ENCODE data around the gene WFDC2.

WFDC2 gene

GRCh38 chr20:45469336-45470261 is at the start of gene WFDC2:
Gene WFDC2, plus strand, starts transcription at chr20:45469753. Its CDS starts 29 bp downstream, at chr20:45469782.
- DNase-seq: no peak

- DNase-seq: no peak
Measured at GRCh38 chr20:45420125-45420524, 49.4 kb upstream of the WFDC2 start.

- DNase-seq: no peak
Measured at GRCh38 chr20:45423700-45424099, 45.9 kb upstream of the WFDC2 start.

GRCh38 chr20:45425561-45425960 is 44.0 kb upstream of the WFDC2 start:
- no peak for DNase-seq

- no peak for DNase-seq
Measured at GRCh38 chr20:45426320-45427016, 43.1 kb upstream of the WFDC2 start.

GRCh38 chr20:45427236-45428149 is 42.1 kb upstream of the WFDC2 start:
- no peak for DNase-seq

- DNase-seq: no peak
Measured at GRCh38 chr20:45429618-45430017, 39.9 kb upstream of the WFDC2 start.

- DNase-seq: peak; percentile 27 to 46
Measured at GRCh38 chr20:45432294-45432693, 37.3 kb upstream of the WFDC2 start.

GRCh38 chr20:45433316-45433715 is 36.2 kb upstream of the WFDC2 start:
- no peak for DNase-seq

- no peak for DNase-seq
Measured at GRCh38 chr20:45433976-45434375, 35.6 kb upstream of the WFDC2 start.

- DNase-seq: peak; percentile 85 to 90
Measured at GRCh38 chr20:45436732-45437485, 32.6 kb upstream of the WFDC2 start.

- DNase-seq: no peak
Measured at GRCh38 chr20:45440424-45440823, 29.1 kb upstream of the WFDC2 start.

- no peak for DNase-seq
Measured at GRCh38 chr20:45440891-45441685, 28.5 kb upstream of the WFDC2 start.

GRCh38 chr20:45441746-45442145 is 27.8 kb upstream of the WFDC2 start:
- no peak for DNase-seq

- peak in 1 of 2 donors; percentile 60 for DNase-seq
Measured at GRCh38 chr20:45444050-45444449, 25.5 kb upstream of the WFDC2 start.

- DNase-seq: peak in 1 of 2 donors; percentile 52
Measured at GRCh38 chr20:45445805-45446562, 23.6 kb upstream of the WFDC2 start.

GRCh38 chr20:45448270-45448669 is 21.3 kb upstream of the WFDC2 start:
- DNase-seq: no peak

GRCh38 chr20:45449528-45449927 is 20.0 kb upstream of the WFDC2 start:
- no peak for DNase-seq

GRCh38 chr20:45450097-45450818 is 19.3 kb upstream of the WFDC2 start:
- peak; percentile 41 to 64 for DNase-seq

- no peak for DNase-seq
Measured at GRCh38 chr20:45452238-45452637, 17.3 kb upstream of the WFDC2 start.

Data from CD4-positive, alpha-beta T cell treated with Interferon alpha-2 for 1 hour (primary cell).